GM10248 (cell line): ENCODE results near the gene KCNQ1.

ENCODE experiments used
- CTCF ChIA-PET: fragments of 300-600 bp; sonication (Branson Sonifier 250); formaldehyde crosslinking; extraction: SDS; loops from one replicate; lab custom pipeline; 2021; ENCODE audit warnings: antibody characterized with exemption; lab: Yijun Ruan, JAX
- POLR2A ChIA-PET: fragments of 350-650 bp; sonication (Branson Sonifier 250); formaldehyde crosslinking; extraction: SDS; loops from one replicate; lab custom pipeline; 2020; ENCODE audit warnings: antibody characterized with exemption; lab: Yijun Ruan, JAX
- DNase-seq: peaks from one replicate; pipeline ENCODE4 v3.0.0; 2012; ENCODE audit errors: extremely low spot score
- TF ChIP-seq, protein P1 (sequence below): IDR thresholded peaks from 2 replicates; pipeline ENCODE4 v1.5.1; 2012; ENCODE audit warnings: mild to moderate bottlenecking, low read depth; ENCODE audit errors: extremely low read depth, missing control alignments, control extremely low read depth

Gene KCNQ1

DNA sequence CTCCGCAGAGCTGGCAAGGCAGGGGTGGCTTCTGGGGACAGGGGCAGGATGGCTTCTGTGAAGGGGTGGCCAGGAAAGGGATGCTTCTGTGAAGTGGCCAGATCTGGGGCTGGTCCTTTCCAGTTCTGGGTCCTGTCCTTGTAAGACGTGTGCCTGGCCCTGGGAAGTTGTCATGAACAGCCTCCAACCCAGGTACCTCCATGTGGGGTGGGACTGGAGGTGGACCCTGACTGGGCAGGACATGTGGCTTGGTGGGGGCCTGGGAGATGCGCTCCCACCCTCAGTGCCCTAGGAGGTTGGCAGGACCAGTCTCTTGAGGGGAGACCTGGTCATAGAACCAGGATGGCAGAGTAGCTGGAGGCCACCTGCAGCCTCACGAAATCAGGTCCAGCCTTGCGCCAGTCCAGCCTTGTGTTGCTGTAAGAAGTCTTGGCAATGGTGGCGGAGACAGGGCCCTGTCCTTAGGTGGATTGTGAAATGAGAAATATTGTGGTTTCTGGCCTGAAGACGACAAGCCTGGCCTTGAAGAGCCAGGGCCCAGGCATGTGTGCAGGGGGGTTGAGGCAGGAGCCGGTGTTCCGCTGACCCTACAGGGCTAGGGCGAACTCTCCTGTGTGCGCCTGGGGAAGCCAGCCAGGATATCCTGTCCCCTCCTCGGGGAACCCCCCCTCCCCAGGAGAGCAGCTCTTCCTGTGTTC, 2.6 kb downstream of the KCNQ1 start:
- CTCF ChIA-PET, result no interaction called here
- TF ChIP-seq, protein P1, sequence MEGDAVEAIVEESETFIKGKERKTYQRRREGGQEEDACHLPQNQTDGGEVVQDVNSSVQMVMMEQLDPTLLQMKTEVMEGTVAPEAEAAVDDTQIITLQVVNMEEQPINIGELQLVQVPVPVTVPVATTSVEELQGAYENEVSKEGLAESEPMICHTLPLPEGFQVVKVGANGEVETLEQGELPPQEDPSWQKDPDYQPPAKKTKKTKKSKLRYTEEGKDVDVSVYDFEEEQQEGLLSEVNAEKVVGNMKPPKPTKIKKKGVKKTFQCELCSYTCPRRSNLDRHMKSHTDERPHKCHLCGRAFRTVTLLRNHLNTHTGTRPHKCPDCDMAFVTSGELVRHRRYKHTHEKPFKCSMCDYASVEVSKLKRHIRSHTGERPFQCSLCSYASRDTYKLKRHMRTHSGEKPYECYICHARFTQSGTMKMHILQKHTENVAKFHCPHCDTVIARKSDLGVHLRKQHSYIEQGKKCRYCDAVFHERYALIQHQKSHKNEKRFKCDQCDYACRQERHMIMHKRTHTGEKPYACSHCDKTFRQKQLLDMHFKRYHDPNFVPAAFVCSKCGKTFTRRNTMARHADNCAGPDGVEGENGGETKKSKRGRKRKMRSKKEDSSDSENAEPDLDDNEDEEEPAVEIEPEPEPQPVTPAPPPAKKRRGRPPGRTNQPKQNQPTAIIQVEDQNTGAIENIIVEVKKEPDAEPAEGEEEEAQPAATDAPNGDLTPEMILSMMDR, result no peak
- DNase-seq, result no peak
- POLR2A ChIA-PET, result no interaction called here

- POLR2A ChIA-PET, result no interaction called here
- TF ChIP-seq, protein P1, result no peak
- CTCF ChIA-PET, result no interaction called here
- no peak for DNase-seq
These were observed 3.3 kb downstream of the KCNQ1 start for GRCh38 chr11:2447951-2448650.

DNA sequence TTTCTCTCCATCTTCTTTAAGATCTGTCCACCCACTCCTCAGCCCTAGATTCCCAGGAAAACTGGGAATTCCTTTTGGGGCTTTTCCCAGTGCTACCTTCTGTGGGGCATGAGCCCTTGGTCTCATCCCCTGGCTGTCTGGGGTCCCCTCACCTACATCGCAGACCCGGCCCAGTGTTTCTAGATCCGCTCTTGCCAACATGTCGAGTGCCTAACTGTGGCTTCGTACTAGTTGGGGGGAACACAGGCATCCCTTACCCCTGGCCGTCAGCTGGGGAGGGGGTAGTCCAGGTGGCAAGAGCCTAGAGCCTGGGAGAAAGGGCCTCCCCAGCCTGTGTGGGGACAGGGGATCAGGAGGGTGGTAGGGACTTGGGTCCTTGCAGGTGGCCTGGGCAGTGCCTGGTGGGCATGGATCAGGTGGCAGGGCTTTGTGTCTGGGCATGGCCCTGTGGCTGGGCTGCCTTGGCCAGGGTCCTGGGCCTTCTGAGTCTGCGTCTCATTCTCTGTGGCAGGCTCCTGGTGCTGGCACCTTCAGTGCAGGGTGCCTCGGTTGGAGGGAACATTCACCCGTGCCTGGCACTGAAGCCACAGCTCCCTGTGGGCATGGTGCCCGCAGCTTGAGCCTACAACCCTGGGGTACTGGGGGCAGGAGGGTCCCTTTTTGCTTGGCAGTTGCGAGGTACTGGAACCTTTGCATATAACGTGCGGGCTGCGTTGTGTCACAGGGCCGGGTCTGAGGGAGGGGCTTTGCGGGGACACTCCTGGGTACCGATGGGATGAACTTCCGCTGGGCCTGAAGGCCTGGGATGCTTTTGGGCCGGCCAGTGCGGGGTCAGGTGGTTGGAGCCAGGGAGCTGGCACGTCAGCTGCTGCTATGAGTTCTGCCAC, 4.1 kb downstream of the KCNQ1 start:
- POLR2A ChIA-PET, result no interaction called here
- TF ChIP-seq, protein P1, result no peak
- CTCF ChIA-PET, result interaction anchor here (1.7 kb wide), 1 partner anchor 83 kb away, joined by 6 read pairs; no protein-coding TSS in a partner anchor
- DNase-seq, result no peak

- POLR2A ChIA-PET, result no interaction called here
- DNase-seq, result no peak
- CTCF ChIA-PET, result interaction anchor here (1.7 kb wide), 1 partner anchor 82 kb away, joined by 6 read pairs; no protein-coding TSS in a partner anchor
- TF ChIP-seq, protein P1, result no peak
These were observed 4.9 kb downstream of the KCNQ1 start for GRCh38 chr11:2449548-2450320.

DNA sequence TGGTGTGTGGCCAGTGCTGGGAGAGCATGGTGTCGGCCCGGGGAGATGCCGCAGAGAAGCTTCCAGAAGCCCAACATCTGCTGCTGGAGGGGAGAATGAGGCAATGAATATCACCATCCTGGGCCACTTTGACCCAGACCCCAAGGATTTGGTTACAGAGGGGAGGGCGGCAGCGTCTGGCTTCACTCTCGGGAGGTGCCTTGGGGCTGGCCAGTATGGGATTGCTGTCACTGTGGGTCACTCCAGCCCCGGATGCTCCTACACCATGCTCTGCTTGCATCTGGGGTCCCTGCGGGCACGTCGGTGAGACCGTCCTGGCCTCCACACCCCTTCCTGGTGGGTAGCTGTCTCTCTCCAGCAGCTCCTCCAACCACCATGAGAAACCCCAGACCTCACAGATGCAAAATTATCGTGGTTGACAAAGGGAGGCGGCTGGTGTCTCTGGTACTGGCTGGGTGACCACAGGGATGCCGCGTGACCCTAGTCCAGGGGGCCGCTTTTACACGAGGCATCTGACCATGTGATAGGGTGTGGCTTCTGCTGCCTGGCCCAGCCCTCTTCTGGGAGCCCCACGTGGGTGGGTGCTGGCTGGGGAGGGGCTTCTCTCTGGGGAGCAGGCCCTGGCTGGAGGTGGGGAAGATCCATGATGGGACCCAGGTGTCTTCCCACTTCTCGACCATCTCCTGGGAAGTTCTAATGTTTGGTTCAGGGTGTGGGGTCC, 5.7 kb downstream of the KCNQ1 start:
- DNase-seq, result no peak
- ChIA-PET CTCF (interaction anchor here (1.7 kb wide), 1 partner anchor 81 kb away, joined by 6 read pairs; no protein-coding TSS in a partner anchor), POLR2A (no interaction called here)
- TF ChIP-seq, protein P1, result no peak
